ENCODE measurements around the gene ESYT2. TPM values are rescaled to one million over a fixed set of nuclear protein-coding genes. Genes with fewer than 3 reads are reported as not detected.
"Not testable (repeated sequence)": the region's sequence is repeated elsewhere in the genome, so short reads cannot be mapped to it uniquely, and the experiment has no call there.

The ESYT2 gene
- polyA plus RNA-seq, 2 donors, result 25.4 to 28.9 TPM

DNA sequence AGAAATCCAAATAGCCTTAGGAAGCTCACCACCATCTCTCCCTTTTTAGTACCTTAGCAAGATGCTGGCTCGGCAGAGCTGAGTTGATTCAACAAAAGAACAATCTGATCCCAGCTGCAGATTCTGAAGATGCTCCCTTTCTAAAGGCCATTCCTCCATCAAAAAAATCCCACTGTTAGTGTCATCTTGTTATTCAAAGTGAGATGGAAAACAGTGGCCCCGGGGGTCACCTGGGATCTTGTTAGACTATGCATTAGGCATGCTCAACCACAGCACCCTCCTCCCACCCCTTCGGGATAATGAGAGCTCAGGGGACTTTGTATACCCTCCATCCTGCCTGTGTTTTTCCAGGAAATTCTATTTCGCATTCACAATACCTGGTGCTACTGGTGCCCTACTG is 127.1 kb downstream of the ESYT2 start:
- no peaks in the 10 kb centered on the region for H3K36me3 ChIP-seq (ENCODE audit: control insufficient read depth in 2 of 2, insufficient read depth in 2 of 2, low read length in 1 of 2)
- H3K27me3 ChIP-seq (ENCODE audit: control insufficient read depth in 1 of 2, insufficient read depth in 2 of 2, low read length in 2 of 2), result no peaks in the 10 kb centered on the region
- H3K9me3 ChIP-seq (ENCODE audit: control insufficient read depth in 2 of 2, insufficient read depth in 1 of 2, low read depth in 1 of 2, low read length in 1 of 2), result peaks cover 0 to under 1% of the 10 kb centered on the region in 2 donors
- WGBS, 2 donors, result 53 to 55% methylated on average over 4 of the region's 4 CpGs
- no peak overlapping the region for H3K27ac ChIP-seq (ENCODE audit: low read depth in 2 of 2, low read length in 1 of 2)
- H3K4me3 ChIP-seq (ENCODE audit: low read depth in 1 of 2, low read length in 2 of 2), result no peak overlapping the region
- H3K4me1 ChIP-seq (ENCODE audit: control insufficient read depth in 2 of 2, insufficient read depth in 2 of 2, low read length in 1 of 2), result peaks cover 0 to 2% of the 10 kb centered on the region in 2 donors

DNA sequence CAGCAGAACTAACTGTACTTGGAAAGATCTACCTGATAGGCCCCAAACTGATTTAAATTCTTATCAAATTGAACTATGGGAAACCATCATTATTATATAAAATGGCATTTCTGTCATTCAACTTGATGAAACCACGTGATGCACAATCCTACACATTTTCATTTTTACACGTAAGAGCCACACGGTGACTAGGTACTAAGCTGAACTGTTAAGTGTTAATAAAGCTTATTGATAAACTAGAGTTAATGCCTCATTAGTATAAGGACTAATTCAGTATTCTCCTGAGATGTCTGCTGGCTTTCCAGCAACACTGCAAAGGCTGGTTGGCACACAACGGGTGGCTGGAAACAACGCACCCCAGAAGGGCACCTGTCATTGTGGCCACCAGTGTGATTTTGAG is 129.3 kb downstream of the ESYT2 start:
- no peak overlapping the region for H3K27ac ChIP-seq (ENCODE audit: low read depth in 2 of 2, low read length in 1 of 2)
- H3K4me3 ChIP-seq (ENCODE audit: low read depth in 1 of 2, low read length in 2 of 2), result no peak overlapping the region
- no peaks in the 10 kb centered on the region for H3K27me3 ChIP-seq (ENCODE audit: control insufficient read depth in 1 of 2, insufficient read depth in 2 of 2, low read length in 2 of 2)
- 89 to 91% methylated on average over 5 of the region's 5 CpGs for WGBS, 2 donors
- H3K9me3 ChIP-seq (ENCODE audit: control insufficient read depth in 2 of 2, insufficient read depth in 1 of 2, low read depth in 1 of 2, low read length in 1 of 2), result no peaks in the 10 kb centered on the region
- peaks cover 0 to 4% of the 10 kb centered on the region in 2 donors for H3K36me3 ChIP-seq (ENCODE audit: control insufficient read depth in 2 of 2, insufficient read depth in 2 of 2, low read length in 1 of 2)
- peaks cover 0 to 2% of the 10 kb centered on the region in 2 donors for H3K4me1 ChIP-seq (ENCODE audit: control insufficient read depth in 2 of 2, insufficient read depth in 2 of 2, low read length in 1 of 2)

DNA sequence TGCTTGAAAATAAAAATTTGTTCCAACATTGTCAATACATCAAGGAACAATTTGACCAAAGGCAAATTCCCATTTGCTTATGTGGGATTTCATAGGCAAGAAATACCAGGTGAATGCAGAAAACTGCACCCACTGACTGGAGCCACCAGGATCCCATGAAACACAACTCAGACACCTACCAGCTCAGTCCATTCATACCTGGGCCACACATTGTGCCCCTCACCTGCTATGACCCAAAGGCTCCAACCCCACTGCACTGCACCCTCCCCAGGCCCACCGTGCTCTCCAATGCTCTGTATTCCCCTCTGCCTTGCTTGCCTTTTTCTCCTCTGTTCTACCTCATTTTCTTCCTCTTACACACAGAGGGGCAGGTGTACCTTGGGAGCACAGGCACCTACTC is 130.0 kb downstream of the ESYT2 start:
- peaks cover 0 to 2% of the 10 kb centered on the region in 2 donors for H3K4me1 ChIP-seq (ENCODE audit: control insufficient read depth in 2 of 2, insufficient read depth in 2 of 2, low read length in 1 of 2)
- H3K36me3 ChIP-seq (ENCODE audit: control insufficient read depth in 2 of 2, insufficient read depth in 2 of 2, low read length in 1 of 2), result peaks cover 0 to 4% of the 10 kb centered on the region in 2 donors
- H3K27ac ChIP-seq (ENCODE audit: low read depth in 2 of 2, low read length in 1 of 2), result no peak overlapping the region
- no peaks in the 10 kb centered on the region for H3K27me3 ChIP-seq (ENCODE audit: control insufficient read depth in 1 of 2, insufficient read depth in 2 of 2, low read length in 2 of 2)
- H3K4me3 ChIP-seq (ENCODE audit: low read depth in 1 of 2, low read length in 2 of 2), result no peak overlapping the region
- 0% methylated on average over 1 of the region's 1 CpG for WGBS, 2 donors
- H3K9me3 ChIP-seq (ENCODE audit: control insufficient read depth in 2 of 2, insufficient read depth in 1 of 2, low read depth in 1 of 2, low read length in 1 of 2), result no peaks in the 10 kb centered on the region

DNA sequence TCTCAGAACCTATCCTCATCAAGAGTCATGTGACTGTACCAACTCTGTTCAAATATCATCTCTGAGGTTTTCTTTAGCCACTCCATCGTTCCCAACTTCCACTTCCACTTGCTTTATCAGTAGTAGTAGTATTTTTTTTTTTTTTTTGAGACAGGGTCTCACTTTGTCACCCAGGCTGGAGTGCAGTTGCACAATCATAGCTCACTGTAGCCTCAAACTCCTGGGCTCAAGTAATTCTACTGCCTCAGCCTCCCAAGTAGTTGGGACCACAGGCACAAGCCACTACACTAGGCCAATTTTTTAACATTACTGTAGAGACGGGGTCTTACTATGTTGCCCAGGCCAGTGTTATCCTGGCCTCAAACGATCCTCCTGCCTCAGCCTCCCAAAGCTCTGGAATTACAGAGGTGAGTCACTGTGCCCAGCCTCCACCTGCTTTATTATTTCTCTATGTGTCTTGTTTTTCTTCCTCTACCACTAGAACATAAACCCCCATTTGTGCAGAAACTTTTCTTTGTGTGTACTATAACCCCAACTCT is 130.6 kb downstream of the ESYT2 start:
- Histone ChIP-seq H3K9me3 (ENCODE audit: control insufficient read depth in 2 of 2, insufficient read depth in 1 of 2, low read depth in 1 of 2, low read length in 1 of 2) (no peaks in the 10 kb centered on the region), H3K36me3 (ENCODE audit: control insufficient read depth in 2 of 2, insufficient read depth in 2 of 2, low read length in 1 of 2) (peaks cover 0 to 4% of the 10 kb centered on the region in 2 donors), H3K27ac (ENCODE audit: low read depth in 2 of 2, low read length in 1 of 2) (no peak overlapping the region), H3K4me1 (ENCODE audit: control insufficient read depth in 2 of 2, insufficient read depth in 2 of 2, low read length in 1 of 2) (peaks cover 0 to 1% of the 10 kb centered on the region in 2 donors), H3K27me3 (ENCODE audit: control insufficient read depth in 1 of 2, insufficient read depth in 2 of 2, low read length in 2 of 2) (no peaks in the 10 kb centered on the region), H3K4me3 (ENCODE audit: low read depth in 1 of 2, low read length in 2 of 2) (no peak overlapping the region)
- 86 to 95% methylated on average over 3 of the region's 3 CpGs for WGBS, 2 donors

DNA sequence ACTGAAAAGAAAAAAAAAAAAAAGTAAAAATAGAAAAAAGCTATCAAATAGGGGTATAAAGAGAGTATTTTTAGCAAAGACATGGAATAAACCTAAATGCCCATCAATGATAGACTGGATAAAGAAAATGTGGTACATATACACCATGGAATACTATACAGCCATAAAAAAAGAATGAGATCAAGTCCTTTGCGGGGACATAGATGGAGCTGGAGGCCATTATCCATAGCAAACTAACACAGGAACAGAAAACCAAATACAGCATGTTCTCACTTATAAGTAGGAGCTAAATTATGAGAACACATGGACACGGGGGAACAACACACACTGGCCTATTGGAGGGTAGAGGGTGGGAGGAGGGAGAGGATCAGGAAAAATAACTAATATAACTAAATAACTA is 131.7 kb downstream of the ESYT2 start:
- not testable (repeated sequence) for H3K9me3 ChIP-seq (ENCODE audit: control insufficient read depth in 2 of 2, insufficient read depth in 1 of 2, low read depth in 1 of 2, low read length in 1 of 2)
- WGBS, 2 donors, result 97 to 100% methylated on average over 2 of the region's 2 CpGs

DNA sequence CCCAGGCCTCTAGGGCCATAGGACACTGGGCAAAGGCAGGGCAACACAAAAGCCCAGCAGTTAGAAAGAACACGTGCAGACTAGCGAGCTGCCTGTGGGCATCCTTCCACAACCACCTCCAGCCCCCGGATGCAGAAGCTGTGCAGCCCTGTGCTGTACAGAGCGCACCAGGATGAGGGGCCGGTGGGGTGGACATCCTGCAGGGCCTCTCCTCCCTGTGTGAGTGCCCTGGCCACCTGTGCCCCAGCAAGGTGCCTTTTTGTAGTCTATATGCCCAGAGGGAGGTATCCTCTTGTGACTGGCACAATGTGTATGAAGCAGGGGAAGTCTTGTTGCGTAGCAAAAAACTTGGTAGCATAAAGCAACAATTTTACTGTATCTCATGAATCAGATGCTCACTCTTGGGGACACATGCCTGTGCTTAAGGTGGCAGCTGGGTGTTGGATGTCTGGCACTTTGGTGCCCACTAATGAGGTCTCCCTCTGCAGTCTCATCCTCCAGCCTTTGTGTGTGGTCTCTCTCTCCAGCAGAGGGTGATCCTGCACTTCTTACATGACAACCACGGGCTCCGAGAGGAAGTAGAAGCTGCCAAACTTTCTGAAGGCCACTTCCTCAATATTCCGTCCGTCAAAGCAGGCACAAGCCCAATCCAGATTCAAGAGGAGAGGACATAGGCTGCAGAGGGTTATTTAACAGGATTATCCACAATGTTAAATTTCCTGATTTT is 133.4 kb downstream of the ESYT2 start:
- Histone ChIP-seq H3K36me3 (ENCODE audit: control insufficient read depth in 2 of 2, insufficient read depth in 2 of 2, low read length in 1 of 2) (peaks cover 0 to 4% of the 10 kb centered on the region in 2 donors), H3K4me1 (ENCODE audit: control insufficient read depth in 2 of 2, insufficient read depth in 2 of 2, low read length in 1 of 2) (no peaks in the 10 kb centered on the region), H3K4me3 (ENCODE audit: low read depth in 1 of 2, low read length in 2 of 2) (no peak overlapping the region), H3K27me3 (ENCODE audit: control insufficient read depth in 1 of 2, insufficient read depth in 2 of 2, low read length in 2 of 2) (no peaks in the 10 kb centered on the region), H3K9me3 (ENCODE audit: control insufficient read depth in 2 of 2, insufficient read depth in 1 of 2, low read depth in 1 of 2, low read length in 1 of 2) (no peaks in the 10 kb centered on the region), H3K27ac (ENCODE audit: low read depth in 2 of 2, low read length in 1 of 2) (no peak overlapping the region)
- 48 to 56% methylated on average over 10 of the region's 10 CpGs for WGBS, 2 donors

More for the DNA sequence above, 131.7 kb downstream of the ESYT2 start:
- not testable (repeated sequence) for H3K27me3 ChIP-seq (ENCODE audit: control insufficient read depth in 1 of 2, insufficient read depth in 2 of 2, low read length in 2 of 2); H3K27ac ChIP-seq (ENCODE audit: low read depth in 2 of 2, low read length in 1 of 2); H3K4me3 ChIP-seq (ENCODE audit: low read depth in 1 of 2, low read length in 2 of 2); H3K36me3 ChIP-seq (ENCODE audit: control insufficient read depth in 2 of 2, insufficient read depth in 2 of 2, low read length in 1 of 2); H3K4me1 ChIP-seq (ENCODE audit: control insufficient read depth in 2 of 2, insufficient read depth in 2 of 2, low read length in 1 of 2)

DNA sequence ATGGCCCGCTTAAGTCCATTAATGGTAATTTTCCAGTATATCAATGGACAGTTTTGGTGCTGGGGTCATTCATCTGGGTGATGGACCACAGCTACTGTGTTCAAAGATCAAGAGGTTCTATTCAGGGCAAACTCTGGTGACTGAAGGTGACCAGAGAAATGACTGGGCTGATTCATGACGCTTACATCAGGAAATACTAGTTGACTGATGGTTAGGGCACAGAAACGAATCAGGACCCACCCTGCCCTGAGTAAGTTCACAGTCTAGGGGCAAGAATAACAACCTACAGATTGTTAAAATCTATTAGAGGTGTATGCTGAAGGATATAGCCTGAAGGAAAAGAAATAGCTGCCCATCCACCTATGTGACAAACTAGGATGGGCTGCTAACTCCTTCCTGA is 134.3 kb downstream of the ESYT2 start:
- no peak overlapping the region for H3K4me3 ChIP-seq (ENCODE audit: low read depth in 1 of 2, low read length in 2 of 2)
- no peak overlapping the region for H3K27ac ChIP-seq (ENCODE audit: low read depth in 2 of 2, low read length in 1 of 2)
- H3K9me3 ChIP-seq (ENCODE audit: control insufficient read depth in 2 of 2, insufficient read depth in 1 of 2, low read depth in 1 of 2, low read length in 1 of 2), result no peaks in the 10 kb centered on the region
- no peaks in the 10 kb centered on the region for H3K4me1 ChIP-seq (ENCODE audit: control insufficient read depth in 2 of 2, insufficient read depth in 2 of 2, low read length in 1 of 2)
- peaks cover 0 to 4% of the 10 kb centered on the region in 2 donors for H3K36me3 ChIP-seq (ENCODE audit: control insufficient read depth in 2 of 2, insufficient read depth in 2 of 2, low read length in 1 of 2)
- 62% methylated on average over 3 of the region's 3 CpGs for WGBS, 2 donors
- H3K27me3 ChIP-seq (ENCODE audit: control insufficient read depth in 1 of 2, insufficient read depth in 2 of 2, low read length in 2 of 2), result no peaks in the 10 kb centered on the region

DNA sequence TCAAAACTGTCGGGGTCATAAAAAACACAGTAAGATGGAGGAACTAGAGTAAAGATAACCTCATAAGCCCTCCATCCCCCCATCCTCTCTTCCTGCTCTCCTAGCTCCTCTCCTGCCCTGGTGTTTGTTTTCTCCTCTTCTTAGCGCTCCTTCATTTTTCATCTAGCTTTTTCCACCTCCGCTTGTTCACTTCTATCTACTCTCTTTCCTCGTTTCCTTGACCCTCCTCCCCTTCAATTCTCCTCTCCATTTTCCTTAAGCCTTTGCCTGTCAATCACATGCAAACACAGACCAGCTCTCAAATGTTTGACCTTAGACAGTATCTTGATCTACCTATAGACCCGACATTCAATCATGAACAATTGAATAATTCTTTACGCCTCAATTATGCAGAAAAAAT is 134.7 kb downstream of the ESYT2 start:
- 83 to 87% methylated on average over 6 of the region's 6 CpGs for WGBS, 2 donors
- Histone ChIP-seq H3K4me1 (ENCODE audit: control insufficient read depth in 2 of 2, insufficient read depth in 2 of 2, low read length in 1 of 2) (no peaks in the 10 kb centered on the region), H3K27ac (ENCODE audit: low read depth in 2 of 2, low read length in 1 of 2) (no peak overlapping the region), H3K4me3 (ENCODE audit: low read depth in 1 of 2, low read length in 2 of 2) (no peak overlapping the region), H3K9me3 (ENCODE audit: control insufficient read depth in 2 of 2, insufficient read depth in 1 of 2, low read depth in 1 of 2, low read length in 1 of 2) (no peaks in the 10 kb centered on the region), H3K27me3 (ENCODE audit: control insufficient read depth in 1 of 2, insufficient read depth in 2 of 2, low read length in 2 of 2) (no peaks in the 10 kb centered on the region), H3K36me3 (ENCODE audit: control insufficient read depth in 2 of 2, insufficient read depth in 2 of 2, low read length in 1 of 2) (peaks cover 0 to 4% of the 10 kb centered on the region in 2 donors)

DNA sequence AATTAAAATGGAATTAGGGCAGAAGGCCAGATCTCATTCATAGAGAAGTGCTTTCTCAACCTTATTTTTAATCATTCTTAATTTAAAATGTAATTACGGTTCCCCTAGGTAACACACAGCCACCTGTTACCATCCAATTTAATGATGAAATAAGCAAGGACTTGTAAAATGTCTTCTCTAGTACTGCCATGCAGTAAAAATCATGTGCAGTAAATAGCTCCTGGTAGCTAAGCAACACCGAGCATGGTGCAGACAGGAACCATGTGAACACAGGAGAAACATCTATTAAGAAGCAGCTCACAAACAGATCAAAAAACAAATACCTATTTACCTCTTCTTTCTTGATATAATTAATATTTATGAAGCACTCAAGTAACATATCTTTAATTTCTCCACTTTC is 139.8 kb downstream of the ESYT2 start:
- Histone ChIP-seq H3K36me3 (ENCODE audit: control insufficient read depth in 2 of 2, insufficient read depth in 2 of 2, low read length in 1 of 2) (peaks cover 4 to 9% of the 10 kb centered on the region in 2 donors), H3K27me3 (ENCODE audit: control insufficient read depth in 1 of 2, insufficient read depth in 2 of 2, low read length in 2 of 2) (no peaks in the 10 kb centered on the region), H3K4me3 (ENCODE audit: low read depth in 1 of 2, low read length in 2 of 2) (no peak overlapping the region), H3K9me3 (ENCODE audit: control insufficient read depth in 2 of 2, insufficient read depth in 1 of 2, low read depth in 1 of 2, low read length in 1 of 2) (no peaks in the 10 kb centered on the region), H3K4me1 (ENCODE audit: control insufficient read depth in 2 of 2, insufficient read depth in 2 of 2, low read length in 1 of 2) (no peaks in the 10 kb centered on the region), H3K27ac (ENCODE audit: low read depth in 2 of 2, low read length in 1 of 2) (no peak overlapping the region)
- WGBS, 2 donors, result 91 to 94% methylated on average over 2 of the region's 2 CpGs

DNA sequence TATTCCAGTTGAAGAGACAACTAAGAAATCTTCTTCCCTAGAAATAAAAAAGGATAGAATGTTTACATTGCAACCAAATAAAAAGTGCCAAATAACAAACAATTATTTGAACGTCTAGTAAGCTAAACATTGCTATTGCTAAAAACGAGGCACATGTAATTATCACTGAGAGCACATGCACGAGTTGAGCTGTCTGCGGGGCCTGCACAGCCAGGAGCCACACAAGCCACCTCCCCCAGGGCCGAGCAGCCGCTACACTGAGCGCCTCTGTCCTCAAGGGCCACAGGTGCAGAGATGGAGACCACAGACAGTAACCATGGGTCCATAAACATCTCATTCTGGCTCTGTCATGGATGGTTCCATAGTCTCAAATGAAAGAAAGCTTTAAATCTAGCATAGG is 141.9 kb downstream of the ESYT2 start:
- no peaks in the 10 kb centered on the region for H3K4me1 ChIP-seq (ENCODE audit: control insufficient read depth in 2 of 2, insufficient read depth in 2 of 2, low read length in 1 of 2)
- no peaks in the 10 kb centered on the region for H3K9me3 ChIP-seq (ENCODE audit: control insufficient read depth in 2 of 2, insufficient read depth in 1 of 2, low read depth in 1 of 2, low read length in 1 of 2)
- WGBS, 2 donors, result 90 to 92% methylated on average over 7 of the region's 7 CpGs
- H3K4me3 ChIP-seq (ENCODE audit: low read depth in 1 of 2, low read length in 2 of 2), result no peak overlapping the region
- no peaks in the 10 kb centered on the region for H3K27me3 ChIP-seq (ENCODE audit: control insufficient read depth in 1 of 2, insufficient read depth in 2 of 2, low read length in 2 of 2)
- H3K27ac ChIP-seq (ENCODE audit: low read depth in 2 of 2, low read length in 1 of 2), result no peak overlapping the region
- peaks cover 4 to 9% of the 10 kb centered on the region in 2 donors for H3K36me3 ChIP-seq (ENCODE audit: control insufficient read depth in 2 of 2, insufficient read depth in 2 of 2, low read length in 1 of 2)
